Heart left ventricle (tissue), 13 donors: ENCODE data around the gene RAD51B.

Source experiments
- CTCF ChIP-seq, 12 donors: fragments of 200-600 bp; sonication (generic) in 4 of 12; IDR thresholded peaks; one replicate each; pipeline versions ENCODE4 v1.5.0 to v1.8.0; 2018 to 2022; ENCODE audit warnings: antibody characterized with exemption in 12 of 12, mild to moderate bottlenecking in 5 of 12
- POLR2A ChIP-seq, 2 donors: fragments of 450-650 bp; IDR thresholded peaks; one replicate each; pipeline ENCODE4 v1.6.1; 2017; ENCODE audit warnings: antibody characterized with exemption in 2 of 2, mild to moderate bottlenecking in 2 of 2, moderate library complexity in 2 of 2
- donor health status: ischemic (EF 13 %, LVEDD 7.1; RV severe dilation, severe dysfunction).
- donor health status: DM: no; HTN: yes; CAD: no.
- donor health status: DM: no; HTN: no; CAD: no.
- donor health status: ischemic (EF 25% LVEDD 6.9; RV normal size, moderate dysfunction).
- donor health status: ischemic (EF 25% LVEDD 5.7; RV mildly dilated, moderate dysfunction).
- donor health status: ischemic (EF 35%, LVEDD 5.7; RV mildly dilated, moderate dysfunction).
- donor health status: nonischemic (EF 11% LVEDD 7.7; RV severe dilation, severe dysfunction).
- donor health status: DM: yes; HTN: yes; CAD: no.
- donor health status: PGD.
- donor health status: ischemic (EF 29% LVEDD 5.4; RV normal size, mild dysfunction).
- donor health status: nonischemic (EF 23%, LVEDD 6.1; RV moderate dilation, normal function).

GRCh38 chr14:67999705-68000384, 180.3 kb downstream of the RAD51B start:
- no peak for TF ChIP-seq CTCF (IDR thresholded peaks at IDR 0.05)
- no peak for TF ChIP-seq POLR2A (IDR thresholded peaks at IDR 0.05)
